ENCODE results near the gene SPACA5.
A peak's percentile ranks its signal among the peaks of the same experiment; 100 is the strongest.
"Not testable (repeated sequence)": the region's sequence is repeated elsewhere in the genome, so short reads cannot be mapped to it uniquely, and the experiment has no call there.

Gene SPACA5

GRCh38 chrX:48006688-48007087 is at the start of gene SPACA5:
SPACA5 (plus strand) TSS chrX:48006988; CDS start chrX:48007803, 815 bp downstream.
- DNase-seq (ENCODE audit: low read depth in 3 of 3), result not testable (repeated sequence)

- not testable (repeated sequence) for DNase-seq (ENCODE audit: low read depth in 3 of 3)
Measured at GRCh38 chrX:47958206-47958605, 48.6 kb upstream of the SPACA5 start.

GRCh38 chrX:47958761-47959342 is 47.9 kb upstream of the SPACA5 start:
- peak in 1 of 3 experiments; percentile 7 for DNase-seq (ENCODE audit: low read depth in 3 of 3)

- no peak for DNase-seq (ENCODE audit: low read depth in 3 of 3)
Measured at GRCh38 chrX:47960406-47960805, 46.4 kb upstream of the SPACA5 start.

GRCh38 chrX:47961830-47962229 is 45.0 kb upstream of the SPACA5 start:
- DNase-seq (ENCODE audit: low read depth in 3 of 3), result not testable (repeated sequence)

DNA sequence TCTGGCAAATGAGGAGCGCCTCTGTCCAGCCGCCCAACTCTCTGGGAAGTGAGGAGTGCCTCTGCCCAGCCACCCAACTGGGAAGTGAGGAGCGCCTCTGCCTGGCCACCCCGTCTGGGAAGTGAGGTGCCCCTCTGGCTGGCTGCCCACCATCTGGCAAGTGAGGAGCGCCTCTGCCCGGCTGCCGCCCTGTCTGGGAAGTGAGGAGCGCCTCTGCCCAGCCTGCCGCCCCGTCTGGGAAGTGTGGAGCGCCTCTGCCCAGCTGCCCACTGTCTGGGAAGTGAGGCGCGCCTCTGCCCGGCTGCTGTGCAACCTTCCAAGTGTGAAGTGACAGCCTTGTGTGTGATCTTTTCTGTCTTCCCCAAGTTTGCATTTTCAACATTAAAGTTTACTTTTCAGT is 41.3 kb upstream of the SPACA5 start:
- DNase-seq (ENCODE audit: low read depth in 3 of 3), result not testable (repeated sequence)

- DNase-seq (ENCODE audit: low read depth in 3 of 3), result no peak
Measured at GRCh38 chrX:47973235-47973634, 33.6 kb upstream of the SPACA5 start.

GRCh38 chrX:47976254-47977151 is 30.3 kb upstream of the SPACA5 start:
- no peak for DNase-seq (ENCODE audit: low read depth in 3 of 3)

DNA sequence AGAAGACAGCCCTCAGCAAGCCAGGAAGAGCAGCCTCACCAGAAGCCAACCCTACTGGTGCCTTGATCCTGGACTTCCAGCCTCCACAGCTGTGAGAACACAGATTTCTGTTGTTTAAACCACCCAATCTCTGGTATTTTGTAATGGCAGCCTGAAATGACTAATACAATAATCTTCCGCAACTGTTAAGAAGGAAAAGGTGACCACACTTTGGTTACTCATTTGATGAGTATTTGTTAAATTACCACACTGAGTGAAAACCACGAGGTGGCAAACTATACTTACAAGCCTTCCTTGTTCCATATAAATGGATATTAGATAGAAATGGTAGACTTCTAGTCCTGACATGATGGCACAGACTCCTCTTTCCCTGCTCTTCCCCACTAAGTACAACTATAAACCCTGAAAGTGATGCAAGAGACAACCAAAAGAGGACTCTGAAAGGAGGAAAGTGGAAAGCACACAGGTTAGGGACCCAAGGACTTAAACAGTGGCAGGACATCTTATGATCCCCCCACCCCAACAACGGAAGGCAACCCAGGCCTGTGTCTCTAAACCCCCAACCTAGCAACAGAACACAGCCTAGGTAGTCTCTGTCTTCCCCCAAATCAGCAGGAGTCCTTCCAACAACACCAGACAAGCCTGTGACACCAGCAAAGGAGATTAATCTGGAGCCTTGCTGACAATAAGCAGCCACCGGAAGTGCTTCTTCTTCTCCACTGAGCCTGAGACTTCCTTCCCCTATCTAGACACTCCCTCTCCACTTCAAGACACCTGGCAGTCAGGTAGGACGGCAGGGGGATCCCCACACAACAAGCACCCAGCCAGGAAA is 15.3 kb upstream of the SPACA5 start:
- no peak for DNase-seq (ENCODE audit: low read depth in 3 of 3)

DNA sequence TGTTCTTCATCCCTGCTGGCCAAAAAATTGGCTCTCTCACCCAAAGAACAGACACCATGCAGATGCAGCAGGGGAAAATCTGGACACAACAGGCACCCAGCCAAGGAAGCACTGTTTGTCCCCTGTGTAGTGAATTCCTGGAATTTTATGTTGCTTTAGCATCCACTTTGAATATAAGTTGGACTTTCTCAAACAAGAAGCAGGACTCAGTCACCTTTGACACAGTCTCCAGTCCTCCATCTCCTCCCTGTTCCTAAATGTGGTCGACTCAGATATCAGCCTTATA is 14.8 kb upstream of the SPACA5 start:
- DNase-seq (ENCODE audit: low read depth in 3 of 3), result no peak

DNA sequence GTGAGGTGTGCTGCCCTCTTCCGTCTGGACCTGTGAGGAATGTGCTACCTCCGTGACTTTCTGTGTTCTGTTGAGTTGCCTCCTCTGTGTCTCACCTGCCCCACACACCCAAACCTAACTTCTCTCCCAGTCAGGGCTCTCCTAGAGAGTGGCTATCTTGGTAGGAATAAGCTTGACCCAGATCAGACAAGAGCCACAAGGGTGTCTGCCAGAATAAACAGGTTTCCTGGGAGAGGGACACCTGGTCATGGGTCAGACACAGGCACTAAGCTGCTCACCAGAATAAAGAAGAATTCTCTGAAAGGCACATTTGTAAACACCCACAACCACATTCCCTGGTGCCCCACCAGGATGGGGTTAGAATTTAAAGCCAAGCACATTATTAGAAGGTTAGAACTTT is 14.1 kb upstream of the SPACA5 start:
- no peak for DNase-seq (ENCODE audit: low read depth in 3 of 3)

DNA sequence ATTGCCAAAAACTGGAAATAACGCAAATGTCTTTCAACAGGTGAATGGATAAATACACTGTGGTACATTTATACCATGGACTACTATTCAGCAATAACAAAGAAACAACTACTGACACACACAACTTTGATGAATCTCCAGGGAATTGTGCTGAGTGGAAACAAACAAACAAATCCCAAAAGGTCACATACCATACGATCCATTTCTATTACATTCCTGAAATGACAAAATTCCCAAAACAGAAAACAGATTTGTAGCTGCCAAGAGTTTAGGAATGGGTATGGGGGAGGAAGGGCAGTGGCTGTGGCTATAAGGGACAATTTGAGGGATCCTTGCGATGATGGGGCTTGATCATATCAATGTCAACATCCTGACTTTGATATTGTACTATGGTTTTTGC is 5.5 kb upstream of the SPACA5 start:
- no peak for DNase-seq (ENCODE audit: low read depth in 3 of 3)

- no peak for DNase-seq (ENCODE audit: low read depth in 3 of 3)
Measured at GRCh38 chrX:48002319-48002718, 4.5 kb upstream of the SPACA5 start.

- no peak for DNase-seq (ENCODE audit: low read depth in 3 of 3)
Measured at GRCh38 chrX:48002929-48003328, 3.9 kb upstream of the SPACA5 start.

- DNase-seq (ENCODE audit: low read depth in 3 of 3), result no peak
Measured at GRCh38 chrX:48003367-48003757, 3.4 kb upstream of the SPACA5 start.

DNA sequence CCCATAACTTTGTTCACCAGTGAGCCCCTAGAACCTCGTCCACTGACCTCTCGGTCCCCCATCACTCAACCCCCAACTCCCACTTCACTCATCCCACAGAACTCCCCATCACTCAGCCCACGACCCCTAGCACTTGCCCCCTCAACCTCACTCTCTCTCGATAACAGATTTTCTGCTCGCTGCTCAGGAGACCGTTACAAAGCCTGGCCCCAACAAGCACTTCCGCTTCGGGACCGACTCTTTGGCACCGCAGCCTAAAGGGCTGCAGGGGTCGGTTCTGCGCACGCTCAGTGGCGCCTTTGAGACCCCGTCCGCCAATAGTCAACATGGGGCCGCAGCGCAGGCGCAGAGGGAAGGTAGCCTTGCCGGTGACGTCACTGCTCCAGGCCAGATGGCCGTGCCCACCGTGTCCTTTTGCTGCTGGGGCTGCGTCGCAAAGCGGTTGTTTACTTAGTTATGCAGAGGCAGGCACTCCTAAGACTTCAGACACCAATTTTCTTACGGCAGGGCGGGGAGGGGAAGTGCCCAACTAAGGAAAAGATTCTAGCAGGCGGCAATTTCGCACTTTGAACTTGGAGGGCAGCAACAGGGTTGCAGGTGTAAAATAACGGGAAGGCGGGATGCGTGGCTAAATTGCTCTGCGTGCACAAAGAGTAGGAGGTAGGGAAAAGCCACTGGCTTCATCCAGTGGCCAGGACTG is 2.9 kb upstream of the SPACA5 start, which contains the start of gene ZNF182:
Gene ZNF182 (minus strand): TSS at position 232 of the 700 bp plus-strand sequence. CDS start 1,380 bp downstream, outside the sequence.
- peak; percentile 75 to 87 (median 84) for DNase-seq (ENCODE audit: low read depth in 3 of 3)

GRCh38 chrX:48009445-48009960 is 2.7 kb downstream of the SPACA5 start:
- DNase-seq (ENCODE audit: low read depth in 3 of 3), result not testable (repeated sequence)

GRCh38 chrX:48016583-48017310 is 10.0 kb downstream of the SPACA5 start:
- DNase-seq (ENCODE audit: low read depth in 3 of 3), result not testable (repeated sequence)

DNA sequence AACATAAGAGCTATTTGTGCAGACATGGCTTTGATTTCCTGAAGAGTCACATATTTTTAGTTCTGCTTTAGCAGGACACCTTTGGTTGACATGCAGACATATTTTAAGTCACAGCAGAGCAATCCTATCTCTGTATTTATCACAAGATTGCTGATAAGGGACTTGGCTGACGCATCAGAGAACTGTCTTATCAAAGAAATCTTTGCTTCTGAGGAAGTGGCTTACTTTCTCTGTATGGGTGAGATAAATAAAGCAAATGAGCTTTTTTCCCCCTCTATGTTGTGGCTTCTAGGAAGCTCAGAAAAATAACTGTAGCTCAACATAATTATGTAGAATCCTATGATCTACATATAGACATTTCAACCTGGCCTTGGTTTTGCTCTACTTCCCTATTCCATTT is 13.1 kb downstream of the SPACA5 start:
- DNase-seq (ENCODE audit: low read depth in 3 of 3), result not testable (repeated sequence)

DNA sequence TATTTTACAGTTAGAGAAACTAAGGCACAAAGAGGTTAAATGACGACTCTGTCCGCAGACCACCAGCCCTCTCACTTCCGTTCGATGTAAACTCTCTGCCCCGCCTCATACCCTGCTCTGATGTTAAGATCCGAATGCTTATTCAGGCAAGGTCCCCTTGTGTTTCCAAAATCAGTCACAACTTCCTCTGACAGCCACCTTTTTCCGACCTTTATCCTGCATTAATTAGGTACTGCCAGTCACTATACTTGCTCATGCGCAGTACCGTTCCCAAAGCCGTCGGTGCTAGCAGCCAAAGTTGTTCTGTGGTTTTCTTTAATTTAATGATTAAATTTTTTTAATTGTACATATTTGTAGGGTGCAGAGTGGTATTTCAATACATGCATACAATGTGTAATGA is 13.7 kb downstream of the SPACA5 start:
- peak in 2 of 3 experiments; percentile 18 to 28 for DNase-seq (ENCODE audit: low read depth in 3 of 3)
